Activated CD4-positive, alpha-beta T cell treated with anti-CD3 and anti-CD28 coated beads, Interleukin-2, amount 50 U/mL, for 48 hours (primary cell): ENCODE data around the gene GRIN2A.
"Not testable (repeated sequence)": the region's sequence is repeated elsewhere in the genome, so short reads cannot be mapped to it uniquely, and the experiment has no call there.

ENCODE experiments used
- DNase-seq, 2 experiments: peaks; one replicate each; pipeline ENCODE4 v3.0.0-alpha.2; 2020

Gene GRIN2A

GRCh38 chr16:9907752-9908151 lies 274.5 kb downstream of the GRIN2A start:
- DNase-seq, result no peak

- no peak for DNase-seq
These were observed 276.0 kb downstream of the GRIN2A start for GRCh38 chr16:9906218-9906617.

DNA sequence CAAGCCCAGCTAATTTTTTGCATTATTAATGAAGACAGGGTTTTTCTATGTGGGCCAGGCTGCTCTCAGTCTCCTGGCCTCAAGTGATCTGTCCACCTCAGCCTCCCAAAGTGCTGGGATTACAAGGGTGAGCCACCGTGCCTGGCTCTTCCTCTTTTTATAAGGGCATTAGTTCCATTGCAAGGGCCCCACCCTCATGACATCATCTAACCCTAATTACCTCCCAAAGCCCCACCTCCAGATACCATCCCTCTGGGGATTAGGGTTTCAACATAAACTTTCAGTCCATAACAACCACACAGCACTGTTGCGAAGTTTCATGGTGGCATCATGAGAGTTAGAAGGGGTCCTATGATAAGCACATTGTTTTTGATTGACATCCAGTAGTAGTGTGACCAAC lies 277.7 kb downstream of the GRIN2A start:
- DNase-seq, result no peak

DNA sequence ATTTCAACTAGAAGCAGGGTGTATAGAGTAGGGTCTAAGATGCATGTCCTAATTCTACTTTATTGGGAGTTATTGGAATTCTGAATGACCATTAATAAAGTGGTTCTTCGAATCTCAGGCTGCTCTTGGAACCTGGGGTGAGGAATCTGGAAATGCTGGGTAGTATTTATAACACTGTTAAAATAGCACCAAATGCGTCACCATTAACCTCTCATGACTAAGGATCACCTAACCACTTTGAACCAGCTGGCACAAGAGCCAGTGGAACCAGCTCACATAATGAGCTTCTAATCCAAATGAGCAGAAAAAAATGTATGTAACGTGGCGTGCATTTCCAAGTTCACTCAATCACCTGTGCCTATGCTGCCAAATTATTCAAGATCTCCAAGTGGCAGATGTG lies 281.7 kb downstream of the GRIN2A start:
- DNase-seq, result no peak

DNA sequence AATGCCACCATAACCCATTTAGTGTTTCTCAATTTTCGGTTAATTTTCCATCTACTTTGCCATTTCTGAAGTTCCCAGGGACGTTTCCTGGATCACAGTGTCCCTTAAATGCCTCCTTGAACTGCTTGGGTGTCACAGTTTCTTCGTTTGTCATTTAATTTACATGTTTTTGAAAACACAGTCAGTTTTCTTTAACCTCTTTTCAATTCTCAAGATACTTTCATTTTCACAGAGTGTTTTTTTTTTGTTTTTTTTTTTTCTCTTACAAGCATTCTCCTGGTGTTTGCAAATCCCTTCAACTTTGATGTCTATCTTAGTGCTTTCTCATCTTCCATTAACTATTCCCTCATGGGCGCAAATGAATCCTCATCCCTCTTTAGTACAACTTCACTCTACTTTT lies 283.7 kb downstream of the GRIN2A start:
- no peak for DNase-seq

DNA sequence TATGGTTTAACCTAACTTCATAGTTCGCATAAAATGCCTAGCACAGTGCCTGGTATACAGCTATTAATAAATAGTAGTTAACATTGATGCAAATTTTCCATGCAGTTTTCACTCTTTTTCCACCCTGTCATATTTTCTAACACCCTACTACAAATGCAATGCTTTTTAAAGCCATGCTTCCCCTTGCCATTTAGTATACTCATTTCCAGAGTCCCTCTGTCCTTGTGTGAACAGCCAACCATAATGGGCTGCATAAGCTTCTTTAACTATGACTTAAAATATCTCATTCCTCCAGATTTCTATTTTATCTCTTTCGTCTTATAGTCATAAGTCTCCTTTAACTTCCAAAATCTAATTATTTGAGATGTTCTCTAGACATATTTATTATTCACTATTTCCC lies 284.1 kb downstream of the GRIN2A start:
- no peak for DNase-seq

- DNase-seq, result no peak
These were observed 286.4 kb downstream of the GRIN2A start for GRCh38 chr16:9895817-9896216.

- no peak for DNase-seq
These were observed 296.4 kb downstream of the GRIN2A start for GRCh38 chr16:9885876-9886275.

DNA sequence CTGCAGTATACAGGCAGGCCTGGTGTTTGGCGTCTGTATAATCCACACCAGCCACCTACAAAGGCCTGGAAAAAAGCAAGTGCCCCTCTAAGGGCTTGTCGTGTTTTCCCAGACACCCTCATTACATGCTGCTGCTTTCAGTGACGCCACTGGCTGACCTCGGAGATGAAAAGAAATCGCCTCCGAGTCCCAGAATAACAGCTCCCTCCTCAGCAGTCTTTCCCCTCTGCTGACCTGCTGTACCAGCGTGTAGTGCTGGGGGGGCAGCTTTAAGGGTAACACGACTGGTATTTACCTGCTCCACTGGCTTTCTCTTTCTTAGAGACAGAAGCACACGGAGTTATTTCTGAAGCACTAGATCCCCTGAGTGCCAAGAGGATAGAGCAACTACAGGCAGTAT lies 296.8 kb downstream of the GRIN2A start:
- DNase-seq, result no peak

DNA sequence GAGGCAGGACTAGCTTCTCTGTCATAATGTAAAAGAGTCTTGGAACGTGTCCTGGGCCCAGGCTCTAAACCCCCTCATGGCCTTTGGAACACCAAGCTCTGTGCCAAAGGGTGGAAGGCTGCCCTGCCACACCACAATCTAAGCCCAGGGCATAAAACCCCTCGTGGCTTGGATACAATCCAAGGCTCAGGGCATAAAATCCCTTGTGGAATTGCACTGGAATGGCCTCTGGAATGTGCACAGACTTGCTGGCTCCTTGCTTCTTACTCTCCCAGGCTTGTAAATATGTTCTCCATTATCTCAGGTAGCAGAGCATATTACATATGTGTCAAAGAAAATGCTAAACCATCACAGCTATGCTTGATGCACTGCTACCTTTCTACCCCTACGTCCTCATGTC lies 306.2 kb downstream of the GRIN2A start:
- not testable (repeated sequence) for DNase-seq

DNA sequence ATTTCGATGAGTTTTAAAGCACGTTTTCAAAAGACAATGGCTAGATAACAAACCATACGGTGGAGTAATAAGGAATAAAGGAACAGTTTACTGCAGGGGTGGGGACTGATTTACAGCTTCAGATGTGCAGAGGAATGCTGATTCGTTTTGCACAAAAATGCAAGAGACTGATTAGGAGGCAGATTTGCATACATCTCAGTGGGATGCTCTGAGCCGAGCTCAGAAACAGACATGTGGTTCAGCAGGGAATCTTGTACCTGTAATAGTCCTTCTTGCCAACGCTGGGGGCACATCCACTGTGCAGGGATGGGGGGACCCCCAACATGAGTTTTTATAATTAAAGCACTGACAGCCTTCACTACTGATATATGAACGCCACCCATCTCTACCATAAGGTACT lies 308.0 kb downstream of the GRIN2A start:
- DNase-seq, result no peak

DNA sequence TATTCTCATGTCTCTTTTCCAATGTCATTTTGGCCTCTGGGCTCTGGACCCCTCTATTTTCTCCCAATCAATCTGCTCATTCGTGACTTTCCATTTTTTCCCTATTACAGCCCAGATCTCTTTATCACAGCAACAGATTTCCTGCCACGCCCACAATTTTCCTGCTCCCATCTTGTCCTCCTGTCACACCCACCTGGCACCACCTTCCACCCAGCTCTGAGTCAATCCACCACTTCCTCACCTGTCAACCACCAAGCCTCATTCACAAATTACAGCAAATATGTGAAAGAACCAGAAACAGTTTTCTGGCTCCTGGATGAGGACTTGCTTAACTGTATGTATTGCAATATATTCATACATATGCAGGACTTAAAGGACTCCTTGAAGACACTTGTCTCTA lies 311.3 kb downstream of the GRIN2A start:
- DNase-seq, result no peak

GRCh38 chr16:9869776-9870175 lies 312.5 kb downstream of the GRIN2A start:
- no peak for DNase-seq

- no peak for DNase-seq
These were observed 313.6 kb downstream of the GRIN2A start for GRCh38 chr16:9868606-9869149.

DNA sequence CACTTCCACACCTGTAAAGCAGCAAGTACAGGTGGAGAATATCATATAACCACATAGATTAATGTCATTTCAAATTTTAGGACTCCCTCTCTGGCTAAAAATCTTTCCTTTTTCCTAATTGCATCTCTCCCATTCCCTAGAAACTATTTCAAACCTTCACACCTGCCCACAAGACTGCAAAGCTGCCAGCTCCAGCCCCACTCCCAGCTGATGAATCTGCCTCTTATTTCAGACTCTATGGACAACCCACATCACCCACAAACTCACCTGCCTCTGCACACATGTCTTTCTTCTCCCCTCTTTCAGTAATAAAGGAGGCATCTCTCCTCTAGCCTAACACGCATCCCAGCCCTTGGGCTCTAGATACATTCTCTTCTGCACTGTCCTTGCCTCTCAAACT lies 315.1 kb downstream of the GRIN2A start:
- no peak for DNase-seq

DNA sequence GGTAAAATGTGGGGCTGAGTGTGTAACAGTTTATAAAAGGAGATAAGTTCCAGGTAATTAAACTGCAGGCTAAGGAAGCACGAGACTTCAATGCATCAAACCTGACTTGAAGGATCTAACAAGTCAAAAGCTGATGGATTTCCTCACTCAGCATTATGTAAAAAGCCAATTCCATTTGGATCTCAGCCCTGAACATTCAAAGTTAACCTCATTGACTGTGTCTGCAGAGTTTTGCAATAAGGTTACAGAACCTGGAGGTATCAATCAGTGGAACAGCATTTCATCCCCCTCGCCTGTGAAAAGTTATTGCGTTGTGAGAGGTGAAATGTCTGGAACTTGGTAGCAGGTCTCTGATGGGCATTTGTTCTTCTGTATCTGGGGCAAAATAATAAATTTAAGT lies 317.8 kb downstream of the GRIN2A start:
- no peak for DNase-seq

- no peak for DNase-seq
These were observed 319.9 kb downstream of the GRIN2A start for GRCh38 chr16:9862327-9862726.

DNA sequence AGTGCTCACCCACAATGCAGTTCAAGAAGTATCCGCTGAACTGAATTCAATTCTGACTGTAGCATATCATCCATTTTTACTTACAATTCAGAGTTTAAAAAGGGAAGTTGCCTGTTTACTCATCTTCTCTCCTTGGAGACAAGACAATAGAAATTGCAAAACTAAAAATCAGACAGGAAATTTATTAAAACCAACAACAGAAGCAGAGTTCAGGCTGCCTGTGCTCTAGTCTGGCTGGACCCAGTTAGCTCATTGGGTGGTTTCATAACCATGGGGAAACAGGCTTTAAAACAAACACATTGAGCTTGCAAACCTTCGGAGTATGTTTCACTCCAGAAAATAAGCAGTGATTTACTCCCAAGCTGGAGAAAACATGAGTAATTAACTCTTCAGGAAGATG lies 321.4 kb downstream of the GRIN2A start:
- no peak for DNase-seq

DNA sequence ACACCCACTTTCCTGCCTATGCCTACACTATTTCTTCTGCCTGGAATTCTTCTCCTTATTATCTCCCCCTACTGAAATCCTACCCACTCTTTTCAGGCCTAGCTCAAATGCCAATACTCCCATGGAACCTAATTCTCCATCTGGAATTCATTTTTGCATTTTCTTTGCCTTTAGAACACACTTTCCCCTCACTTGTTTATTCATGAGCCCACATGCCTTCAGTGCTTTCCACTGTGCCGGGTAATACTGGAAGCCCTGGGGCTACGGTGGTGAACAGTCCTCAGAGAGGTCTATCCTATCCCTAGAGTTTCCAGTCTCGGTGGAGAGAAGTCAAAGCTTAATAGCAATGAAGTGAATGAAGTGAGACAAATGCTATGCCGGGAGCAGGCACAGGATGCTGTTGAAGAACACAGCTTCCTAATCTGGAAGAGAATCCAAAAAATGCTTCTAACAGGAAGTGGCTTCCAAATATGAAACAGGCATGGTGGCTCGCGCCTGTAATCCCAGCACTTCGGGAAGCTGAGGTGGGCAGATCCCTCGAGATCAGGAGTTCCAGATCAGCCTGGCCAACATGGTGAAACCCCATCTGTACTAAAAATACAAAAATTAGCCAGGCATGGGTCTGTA lies 322.4 kb downstream of the GRIN2A start:
- no peak for DNase-seq

GRCh38 chr16:9854675-9855074 lies 327.6 kb downstream of the GRIN2A start:
- no peak for DNase-seq

GRCh38 chr16:9852003-9852402 lies 330.2 kb downstream of the GRIN2A start:
- DNase-seq, result no peak

DNA sequence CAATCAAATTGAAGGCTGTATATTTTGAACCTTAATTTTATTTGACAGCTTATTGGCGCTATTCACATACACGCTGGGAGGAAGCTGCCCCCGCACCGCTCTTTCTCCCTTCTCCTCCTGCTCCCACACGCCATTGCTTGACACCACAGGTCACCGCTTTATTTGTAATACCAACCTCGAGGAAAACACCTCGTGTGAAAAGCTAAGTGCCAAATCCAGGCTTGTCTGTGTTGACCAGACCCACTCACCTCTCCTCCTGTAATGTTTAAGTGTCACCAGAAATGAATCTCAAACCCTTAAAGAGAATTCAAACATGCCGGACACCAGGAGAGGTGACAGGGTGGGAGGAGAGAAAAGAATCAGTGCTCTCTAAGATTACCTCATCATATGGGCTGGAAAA lies 331.4 kb downstream of the GRIN2A start:
- no peak for DNase-seq

GRCh38 chr16:9849697-9850245 lies 332.5 kb downstream of the GRIN2A start:
- no peak for DNase-seq

- no peak for DNase-seq
These were observed 335.1 kb downstream of the GRIN2A start for GRCh38 chr16:9847146-9847545.
